Measurements from ENCODE around the gene PSMD11. TPM values are rescaled to one million over a fixed set of nuclear protein-coding genes. Genes with fewer than 3 reads are reported as not detected.
A peak's percentile ranks its signal among the peaks of the same experiment; 100 is the strongest.

PSMD11 gene
- total and polyA plus RNA-seq, 2 of the 13 experiments (the other 11 are each of a cell fraction or from before 2014, with no cell fraction given) = 69.8 to 152 TPM

GRCh38 chr17:32486111-32486700 lies 41.9 kb downstream of the PSMD11 start (continued):
- no peak for TF ChIP-seq ZC3H4 (CRISPR knock-in tag; IDR thresholded peaks at IDR 0.05; ENCODE audit: borderline replicate concordance)
- no peak for TF ChIP-seq CAMTA2 (CRISPR knock-in tag; IDR thresholded peaks at IDR 0.05; ENCODE audit: borderline replicate concordance)
- 0 out of 2 replicates have a peak, but pooled peaks have one; percentile 64 for TF ChIP-seq ZNF678 (CRISPR knock-in tag; IDR thresholded peaks at IDR 0.05)
- TF ChIP-seq ZNF672 (CRISPR knock-in tag; IDR thresholded peaks at IDR 0.05) = no peak
- TF ChIP-seq ZNF383 (CRISPR knock-in tag; IDR thresholded peaks at IDR 0.05; ENCODE audit: borderline replicate concordance) = no peak
- no peak for TF ChIP-seq HNF4G (IDR thresholded peaks at IDR 0.05; ENCODE audit: borderline replicate concordance, low read depth, low read length)
- TF ChIP-seq HNF4G (CRISPR knock-in tag; IDR thresholded peaks at IDR 0.05; ENCODE audit: borderline replicate concordance, low read depth) = no peak
- no peak for TF ChIP-seq ZBTB34 (CRISPR knock-in tag; IDR thresholded peaks at IDR 0.05)
- no peak for TF ChIP-seq ZBTB2 (CRISPR knock-in tag; IDR thresholded peaks at IDR 0.05; ENCODE audit: low read depth)
- no peak for TF ChIP-seq MTF2 (CRISPR knock-in tag; IDR thresholded peaks at IDR 0.05; ENCODE audit: borderline replicate concordance)
- TF ChIP-seq PREB (CRISPR knock-in tag; IDR thresholded peaks at IDR 0.05) = no peak
- peak; percentile 76 for TF ChIP-seq ARNTL (CRISPR knock-in tag; IDR thresholded peaks at IDR 0.05)
- no peak for TF ChIP-seq ZNF879 (CRISPR knock-in tag; IDR thresholded peaks at IDR 0.05)
- no peak for TF ChIP-seq TCF7L2 (IDR thresholded peaks at IDR 0.05; ENCODE audit: low read depth, low read length)
- no peak for TF ChIP-seq REXO4 (CRISPR knock-in tag; IDR thresholded peaks at IDR 0.05; ENCODE audit: borderline replicate concordance)
- TF ChIP-seq ZNF547 (CRISPR knock-in tag; IDR thresholded peaks at IDR 0.05) = peak; percentile 91; the same call in 1 of the 2 replicates
- TF ChIP-seq MNT (IDR thresholded peaks at IDR 0.05) = no peak
- no peak for TF ChIP-seq NFYC (CRISPR knock-in tag; IDR thresholded peaks at IDR 0.05)
- no peak for TF ChIP-seq GTF3A (CRISPR knock-in tag; conservative IDR thresholded peaks at IDR 0.05)
- TF ChIP-seq SMARCE1 (IDR thresholded peaks at IDR 0.05; ENCODE audit: borderline replicate concordance) = no peak
- no peak for TF ChIP-seq ZNF136 (CRISPR knock-in tag; IDR thresholded peaks at IDR 0.05; ENCODE audit: low read depth)
- TF ChIP-seq RBFOX2 (IDR thresholded peaks at IDR 0.05; ENCODE audit: low read depth, low read length) = peak; percentile 73
- no peak for TF ChIP-seq PCBP2 (optimal IDR thresholded peaks at IDR 0.05; ENCODE audit: low read depth, low read length, poor library complexity, severe bottlenecking)
- TF ChIP-seq SOX13 (IDR thresholded peaks at IDR 0.05) = peak; percentile 34; the same call in 1 of the 2 replicates
- TF ChIP-seq SOX13 (CRISPR knock-in tag; conservative IDR thresholded peaks at IDR 0.05 in 1 of 2, IDR thresholded peaks at IDR 0.05 in 1 of 2) = peak in 1 of 2 experiments; percentile 28; a peak in 1 of 4 replicates
- TF ChIP-seq ZFX (CRISPR knock-in tag; IDR thresholded peaks at IDR 0.05; ENCODE audit: low read depth) = peak; percentile 79
- no peak for TF ChIP-seq ZNF264 (CRISPR knock-in tag; IDR thresholded peaks at IDR 0.05)
